ENCODE data around the gene PRKCZ. TPM values are rescaled to one million over a fixed set of nuclear protein-coding genes. Genes with fewer than 3 reads are reported as not detected.

The PRKCZ gene
- polyA plus RNA-seq, 4 donors, result 28.9 to 36.1 (median 33.0) TPM

DNA sequence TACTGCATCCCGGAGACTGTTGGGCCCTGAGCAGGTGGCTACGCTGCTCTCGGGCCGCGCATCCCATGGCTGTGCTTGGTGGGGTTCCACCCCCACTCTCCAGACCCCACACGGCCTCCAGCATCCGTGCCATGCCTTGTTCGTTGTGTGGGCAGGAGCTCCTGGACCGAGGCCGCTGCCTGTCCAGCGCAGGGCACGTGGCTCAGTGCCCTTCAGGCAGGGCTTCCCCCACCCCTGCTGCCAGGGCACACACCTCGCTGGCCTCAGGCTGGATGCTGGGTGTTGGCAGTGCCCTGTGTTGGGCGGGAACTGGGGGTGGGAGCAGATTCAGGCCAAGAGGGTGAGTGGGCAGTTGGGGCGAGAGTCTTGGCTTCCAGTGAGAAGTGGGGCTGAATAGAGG is 9.9 kb downstream of the PRKCZ start:
- DNase-seq (ENCODE audit: low read depth in 4 of 4, low spot score in 2 of 4), result no peak

DNA sequence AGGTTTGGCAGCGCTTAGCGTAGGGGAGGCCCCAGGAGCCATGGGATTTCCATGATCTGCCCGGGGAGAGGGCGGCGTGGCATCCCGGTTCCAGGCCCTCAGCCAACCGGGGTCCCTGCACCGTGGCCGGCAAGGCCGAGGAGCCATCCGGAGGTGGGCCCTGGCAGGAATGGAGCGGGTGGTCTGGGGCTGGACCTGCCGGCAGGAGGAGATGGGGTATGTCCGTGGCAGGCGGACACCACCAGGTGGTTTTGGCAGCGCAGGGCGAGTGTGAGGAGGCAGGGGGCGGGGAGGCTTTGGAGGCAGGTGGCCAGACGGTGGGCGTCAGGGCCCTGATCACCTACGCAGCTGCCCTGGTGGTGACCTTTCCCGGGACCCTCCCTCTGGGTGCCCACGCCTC is 10.3 kb downstream of the PRKCZ start:
- no peak for DNase-seq (ENCODE audit: low read depth in 4 of 4, low spot score in 2 of 4)

- no peak for DNase-seq (ENCODE audit: low read depth in 4 of 4, low spot score in 2 of 4)
Observed at GRCh38 chr1:2061065-2061778, 11.0 kb downstream of the PRKCZ start.

DNA sequence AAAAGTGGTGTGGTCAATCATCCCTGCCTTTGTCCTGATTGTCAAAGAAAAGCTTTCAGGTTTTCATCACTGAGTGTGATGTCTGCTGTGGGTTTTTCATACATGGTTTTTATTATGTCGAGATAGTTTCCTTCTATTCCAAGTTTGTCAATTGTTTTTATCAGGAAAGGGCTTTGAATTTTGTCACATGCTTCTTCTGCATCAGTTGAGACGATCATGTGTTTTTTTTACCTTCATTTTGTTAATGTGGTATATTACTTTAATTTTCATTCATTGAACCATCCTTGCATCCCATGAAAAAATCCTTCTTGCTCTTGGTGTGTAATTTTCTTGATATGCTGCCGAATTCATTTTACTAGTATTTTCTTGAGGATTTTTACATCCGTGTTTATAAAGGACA is 15.5 kb downstream of the PRKCZ start:
- no peak for DNase-seq (ENCODE audit: low read depth in 4 of 4, low spot score in 2 of 4)

DNA sequence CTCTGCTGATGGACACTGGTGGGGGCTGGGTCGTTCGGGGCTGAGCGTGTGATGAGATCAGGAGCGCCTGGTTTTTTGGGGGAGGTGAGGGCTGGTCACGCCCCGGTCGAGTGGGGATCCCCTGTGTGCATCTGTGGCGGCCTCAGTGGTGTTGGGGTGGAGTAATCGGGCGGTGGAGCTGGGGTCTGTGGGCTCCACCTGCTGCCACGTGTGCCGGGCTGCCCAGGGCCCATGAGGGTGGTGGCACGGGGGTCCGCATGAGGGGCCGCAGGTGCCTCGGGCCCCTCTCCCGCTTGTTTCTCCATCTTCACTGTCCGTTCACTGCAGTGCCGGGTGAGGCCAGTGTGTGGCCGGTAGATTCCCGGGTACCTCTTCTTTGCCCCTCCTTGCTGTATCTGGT is 17.2 kb downstream of the PRKCZ start:
- no peak for DNase-seq (ENCODE audit: low read depth in 4 of 4, low spot score in 2 of 4)

GRCh38 chr1:2067981-2068380 is 17.8 kb downstream of the PRKCZ start:
- DNase-seq (ENCODE audit: low read depth in 4 of 4, low spot score in 2 of 4), result no peak

- DNase-seq (ENCODE audit: low read depth in 4 of 4, low spot score in 2 of 4), result no peak
Observed at GRCh38 chr1:2068951-2069350, 18.7 kb downstream of the PRKCZ start.

- DNase-seq (ENCODE audit: low read depth in 4 of 4, low spot score in 2 of 4), result no peak
Observed at GRCh38 chr1:2070016-2070415, 19.8 kb downstream of the PRKCZ start.

DNA sequence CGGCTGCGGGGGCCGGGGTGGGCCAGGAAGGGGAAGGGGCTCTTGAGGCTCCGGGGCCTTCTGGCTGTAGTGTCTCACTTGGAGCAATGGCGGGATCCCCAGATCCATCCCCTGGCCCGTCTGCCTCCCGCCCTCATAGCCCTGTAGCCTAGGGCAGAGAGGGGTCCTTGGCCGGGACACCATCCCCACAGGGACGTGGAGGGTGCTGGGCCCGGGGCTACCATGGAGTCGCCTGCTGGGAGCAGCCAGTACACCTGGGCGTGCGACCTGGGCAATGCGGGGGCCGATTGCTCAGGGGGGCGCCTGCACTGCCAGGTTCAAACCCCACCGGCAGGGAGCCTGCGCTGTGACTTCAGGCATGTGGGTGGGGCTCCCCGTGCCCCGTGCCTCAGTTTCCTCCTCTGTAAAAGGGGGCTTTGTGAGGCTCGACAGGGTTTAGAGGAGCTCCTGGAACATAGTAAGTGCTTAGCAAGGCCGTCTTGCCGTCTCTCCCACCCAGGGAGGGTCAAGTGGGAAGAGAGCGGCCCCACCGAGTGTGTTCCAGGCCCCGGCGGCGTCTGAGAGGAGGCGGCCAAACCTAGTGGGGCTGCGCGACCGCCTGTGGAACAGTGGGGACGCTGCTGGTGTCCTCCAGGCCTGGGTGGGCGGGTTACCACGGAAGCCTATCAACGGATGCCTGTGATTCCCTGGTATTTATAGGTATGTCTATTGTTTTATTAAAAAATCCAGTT is 20.8 kb downstream of the PRKCZ start:
- no peak for DNase-seq (ENCODE audit: low read depth in 4 of 4, low spot score in 2 of 4)

- DNase-seq (ENCODE audit: low read depth in 4 of 4, low spot score in 2 of 4), result no peak
Observed at GRCh38 chr1:2072109-2072806, 22.0 kb downstream of the PRKCZ start.

- no peak for DNase-seq (ENCODE audit: low read depth in 4 of 4, low spot score in 2 of 4)
Observed at GRCh38 chr1:2072891-2073290, 22.7 kb downstream of the PRKCZ start.

- peak in 1 of 4 donors; percentile 71 for DNase-seq (ENCODE audit: low read depth in 4 of 4, low spot score in 2 of 4)
Observed at GRCh38 chr1:2073382-2074230, 23.4 kb downstream of the PRKCZ start.

DNA sequence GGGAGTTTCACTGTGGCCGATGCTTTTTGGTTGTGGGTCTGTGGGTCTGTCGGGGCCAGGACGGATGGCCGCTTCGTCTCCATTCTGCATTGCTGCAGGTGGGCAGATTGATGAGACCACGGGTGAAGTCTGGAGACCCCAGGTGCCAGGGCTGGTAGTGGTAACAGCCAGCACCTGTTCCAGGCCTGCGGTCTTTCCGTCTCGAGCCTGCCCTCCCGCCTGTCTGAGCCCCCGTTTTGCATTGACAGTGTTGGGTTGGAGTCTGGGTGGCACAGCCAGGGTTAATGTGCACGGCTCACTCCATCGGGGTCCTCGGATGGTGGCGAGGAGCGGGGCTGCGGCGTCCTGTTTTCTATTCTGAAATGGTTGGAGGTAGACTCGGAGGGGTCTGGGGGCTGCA is 24.2 kb downstream of the PRKCZ start:
- DNase-seq (ENCODE audit: low read depth in 4 of 4, low spot score in 2 of 4), result no peak

- no peak for DNase-seq (ENCODE audit: low read depth in 4 of 4, low spot score in 2 of 4)
Observed at GRCh38 chr1:2074944-2075740, 24.9 kb downstream of the PRKCZ start.

- DNase-seq (ENCODE audit: low read depth in 4 of 4, low spot score in 2 of 4), result no peak
Observed at GRCh38 chr1:2076826-2077225, 26.6 kb downstream of the PRKCZ start.

DNA sequence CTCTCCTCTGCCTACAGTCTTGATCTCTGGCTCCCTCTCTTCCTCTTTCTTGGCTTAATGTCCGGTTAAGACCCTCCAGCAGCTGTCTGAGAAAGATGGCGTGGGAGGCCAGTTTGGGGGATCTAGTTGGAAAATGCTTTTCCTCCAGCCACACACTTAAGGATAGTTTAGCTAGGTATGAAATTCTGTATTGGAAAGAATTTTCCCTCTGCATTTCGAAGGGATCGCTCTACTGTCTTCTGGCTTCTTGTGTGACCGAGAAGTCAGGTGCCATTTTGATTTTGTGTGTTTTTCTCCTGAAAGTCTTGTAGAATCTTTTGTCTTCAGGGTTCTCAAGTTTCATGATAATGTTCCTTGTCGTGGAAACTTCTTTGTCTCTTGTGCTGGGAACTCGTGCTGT is 28.0 kb downstream of the PRKCZ start:
- no peak for DNase-seq (ENCODE audit: low read depth in 4 of 4, low spot score in 2 of 4)

- no peak for DNase-seq (ENCODE audit: low read depth in 4 of 4, low spot score in 2 of 4)
Observed at GRCh38 chr1:2079396-2080085, 29.3 kb downstream of the PRKCZ start.

DNA sequence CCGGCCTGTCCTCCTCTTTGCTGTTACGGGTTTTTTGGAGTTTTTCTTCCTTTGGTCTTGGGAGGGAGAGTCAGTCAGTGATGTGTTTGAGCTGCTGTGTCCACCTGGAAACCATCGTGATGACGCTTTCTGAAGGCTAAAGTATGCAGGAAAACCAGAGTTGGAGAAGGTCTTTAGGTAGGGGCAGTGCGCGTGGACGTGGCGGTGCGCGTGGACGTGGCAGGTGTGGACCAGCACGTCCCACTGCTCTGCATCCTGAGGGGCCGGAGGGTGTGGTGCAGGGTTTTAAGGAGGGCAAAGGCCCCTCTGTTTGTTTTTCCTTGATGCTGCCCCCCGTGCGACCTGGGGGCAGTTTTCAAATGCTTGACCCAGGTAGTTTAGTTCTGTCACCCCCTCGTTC is 29.9 kb downstream of the PRKCZ start:
- no peak for DNase-seq (ENCODE audit: low read depth in 4 of 4, low spot score in 2 of 4)

DNA sequence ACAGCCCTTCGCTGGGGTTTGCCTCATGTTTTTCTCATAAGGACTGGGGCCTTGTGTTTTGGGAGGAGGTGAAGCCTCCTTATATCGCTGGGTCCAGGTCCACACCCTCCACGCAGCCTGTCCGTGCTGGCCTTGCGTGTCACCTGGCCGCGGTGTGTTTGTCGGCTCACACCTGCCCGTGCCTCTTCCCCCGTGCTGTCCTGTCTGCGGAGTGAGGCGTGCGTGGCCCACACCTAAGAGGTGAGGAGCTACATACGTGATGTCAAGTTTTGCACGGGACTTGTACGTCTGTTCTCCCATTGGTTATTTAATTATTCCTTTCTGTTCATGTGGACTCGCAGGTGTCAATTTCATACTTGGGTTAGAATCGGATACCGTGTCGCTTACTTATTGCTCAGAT is 30.7 kb downstream of the PRKCZ start:
- DNase-seq (ENCODE audit: low read depth in 4 of 4, low spot score in 2 of 4), result no peak

Measured in left renal cortex interstitium (tissue), 4 donors.